GM23338 (cell line): Measurements from ENCODE around the gene S100B. TPM values are rescaled to one million over a fixed set of nuclear protein-coding genes. Genes with fewer than 3 reads are reported as not detected.

Experiments used
- ATAC-seq: fragments of 200-7000 bp; cut with Tn5 transposase; 3 replicates; pipeline ENCODE4 v1.9.1; 2020
- DNase-seq: peaks from one replicate; pipeline ENCODE4 v3.0.0-alpha.2; 2015; ENCODE audit warnings: low spot score
- H2AFZ ChIP-seq: fragments of 200-600 bp; sonication (generic); 2 replicates; pipeline ENCODE4 v1.8.0; 2016; ENCODE audit warnings: antibody characterized with exemption, mild to moderate bottlenecking, moderate library complexity
- H3F3A ChIP-seq: fragments of 200-600 bp; sonication (generic); replicated peaks from 2 replicates; pipeline ENCODE4 v1.8.0; 2017; ENCODE audit warnings: antibody characterized with exemption, mixed run types, low read depth
- H3K27ac ChIP-seq: fragments of 200-600 bp; sonication (generic); 2 replicates; pipeline ENCODE4 v1.6.1; 2016; ENCODE audit warnings: low read depth
- H3K27me3 ChIP-seq: fragments of 200-600 bp; sonication (generic); 2 replicates; pipeline ENCODE4 v1.8.0; 2016; ENCODE audit warnings: mild to moderate bottlenecking, mixed run types, moderate library complexity; ENCODE audit not compliant: insufficient read depth
- H3K36me3 ChIP-seq: fragments of 200-600 bp; sonication (generic); 2 replicates; pipeline ENCODE4 v1.8.0; 2016; ENCODE audit warnings: mild to moderate bottlenecking; ENCODE audit not compliant: insufficient read depth
- H3K4me1 ChIP-seq: fragments of 200-600 bp; sonication (generic); 2 replicates; pipeline ENCODE4 v1.8.0; 2016; ENCODE audit warnings: mild to moderate bottlenecking, moderate library complexity; ENCODE audit not compliant: insufficient read depth
- H3K4me2 ChIP-seq: fragments of 200-600 bp; sonication (generic); 2 replicates; pipeline ENCODE4 v1.7.1; 2017; ENCODE audit warnings: mixed run types
- H3K4me3 ChIP-seq: fragments of 200-600 bp; sonication (generic); 2 replicates; pipeline ENCODE4 v1.6.1; 2016; ENCODE audit warnings: mixed run types
- H3K79me2 ChIP-seq: fragments of 200-600 bp; sonication (generic); replicated peaks from 2 replicates; pipeline ENCODE4 v1.8.0; 2017; ENCODE audit warnings: mild to moderate bottlenecking; ENCODE audit not compliant: insufficient read depth
- H3K9me2 ChIP-seq: fragments of 200-600 bp; sonication (generic); 2 replicates; pipeline ENCODE4 v1.8.0; 2017; ENCODE audit not compliant: insufficient read depth
- H4K20me1 ChIP-seq: fragments of 200-600 bp; sonication (generic); replicated peaks from 2 replicates; pipeline ENCODE4 v1.8.0; 2017; ENCODE audit warnings: mild to moderate bottlenecking; ENCODE audit not compliant: insufficient read depth
- H3K27ac Mint-ChIP-seq: 2 replicates; pipeline ENCODE4 v1.8.0; 2020; ENCODE audit warnings: inconsistent platforms, mild to moderate bottlenecking, moderate library complexity, mixed read lengths
- H3K27me3 Mint-ChIP-seq: 3 replicates; pipeline ENCODE4 v1.8.0; 2022; ENCODE audit warnings: low read depth, mild to moderate bottlenecking, moderate library complexity, mixed read lengths, inconsistent platforms; ENCODE audit not compliant: insufficient read depth, poor library complexity
- H3K36me3 Mint-ChIP-seq: 3 replicates; pipeline ENCODE4 v1.8.0; 2021; ENCODE audit warnings: low read depth, mild to moderate bottlenecking, inconsistent platforms, moderate library complexity, mixed read lengths
- H3K4me1 Mint-ChIP-seq: 3 replicates; pipeline ENCODE4 v1.8.0; 2020; ENCODE audit warnings: mild to moderate bottlenecking, inconsistent platforms, mixed read lengths
- H3K4me3 Mint-ChIP-seq: 3 replicates; pipeline ENCODE4 v1.8.0; 2021; ENCODE audit warnings: moderate library complexity, mild to moderate bottlenecking, inconsistent platforms, mixed read lengths
- H3K9me3 Mint-ChIP-seq: 3 replicates; pipeline ENCODE4 v1.8.0; 2020; ENCODE audit warnings: moderate library complexity, mild to moderate bottlenecking, inconsistent platforms, mixed read lengths
- CREB1 ChIP-seq: fragments of 250-450 bp; sonication (Bioruptor Pico); IDR thresholded peaks from 2 replicates; pipeline ENCODE4 v1.5.0; 2020; ENCODE audit warnings: low read depth, mild to moderate bottlenecking, moderate library complexity
- CTCF ChIP-seq, 2 experiments: fragments of 200-600 bp in 1 of 2; sonication (generic) in 1 of 2; conservative IDR thresholded peaks; 2 replicates each; pipeline versions ENCODE4 v1.5.1 to v1.6.1; 2016 to 2017; ENCODE audit warnings: antibody characterized with exemption in 2 of 2, low read depth in 2 of 2, mild to moderate bottlenecking in 2 of 2, moderate library complexity in 1 of 2
- ZNF114 ChIP-seq: fragments of 250-450 bp; sonication (Bioruptor Pico); IDR thresholded peaks from 2 replicates; pipeline ENCODE4 v1.5.0; 2020; ENCODE audit warnings: mild to moderate bottlenecking, moderate library complexity
- ZNF331 ChIP-seq: fragments of 250-450 bp; sonication (Bioruptor Pico); IDR thresholded peaks from 2 replicates; pipeline ENCODE4 v1.5.0; 2020; ENCODE audit warnings: low read depth, mild to moderate bottlenecking, moderate library complexity
- ZNF462 ChIP-seq: fragments of 250-450 bp; sonication (Bioruptor Pico); IDR thresholded peaks from 2 replicates; pipeline ENCODE4 v1.5.0; 2020; ENCODE audit warnings: mild to moderate bottlenecking, moderate library complexity
- polyA plus RNA-seq: library from polyadenylated mRNA; unstranded; fragments of >200 nt; fragmentation: Nextera tagmentation; extraction: Ambion mirVana; gene quantifications from 2 replicates; pipeline ENCODE4 v1.2.1, GENCODE V29; 2016
- total RNA-seq: library from RNA; depleted of rRNA; stranded (reverse); fragments of >200 nt; shearing (Covaris generic); gene quantifications from 2 replicates; pipeline ENCODE4 v1.2.3, GENCODE V29; 2014

Gene S100B
- total and polyA plus RNA-seq, 2 experiments from 2014 or later = 0.97 to 1.5 TPM

- Histone ChIP-seq H3K36me3 (no peaks in the 10 kb centered on the region), H4K20me1 (peaks cover 6% of the 10 kb centered on the region), H3K27me3 (no peaks in the 10 kb centered on the region), H3K4me2 (peak overlapping the region; percentile 79), H3K79me2 (peaks cover 35% of the 10 kb centered on the region), H3K9me2 (no peaks in the 10 kb centered on the region), H3K4me1 (peaks cover 27% of the 10 kb centered on the region), H3K27ac (peak overlapping the region; percentile 96), H2AFZ (no peak overlapping the region), H3K4me3 (peak overlapping the region; percentile 78), H3F3A (no peaks in the 10 kb centered on the region)
- peak overlapping the region; percentile 93 for H3K4me3 Mint-ChIP-seq
- H3K36me3 Mint-ChIP-seq = peaks cover 7% of the 10 kb centered on the region; the same call in 2 of the 3 replicates
- peak overlapping the region; percentile 99 for H3K27ac Mint-ChIP-seq
- H3K27me3 Mint-ChIP-seq = peaks cover 10% of the 10 kb centered on the region
- no peaks in the 10 kb centered on the region for H3K9me3 Mint-ChIP-seq
- TF ChIP-seq CREB1 (CRISPR knock-in tag) (peak; percentile 92), ZNF462 (CRISPR knock-in tag) (no peak), CTCF (conservative IDR thresholded peaks at IDR 0.05; ENCODE audit: low read depth in 2 of 2) (peak in 1 of 2 experiments; percentile 36; a peak in 2 of 4 replicates)
- DNase-seq = peak; percentile 95
- H3K4me1 Mint-ChIP-seq = peaks cover 25% of the 10 kb centered on the region
- ATAC-seq = peak; percentile 76
Observed at GRCh38 chr21:46634966-46635323, 30.1 kb upstream of the S100B start.

- peak overlapping the region; percentile 93 for H3K4me3 Mint-ChIP-seq
- H3K27me3 Mint-ChIP-seq = peaks cover 10% of the 10 kb centered on the region
- no peaks in the 10 kb centered on the region for H3K9me3 Mint-ChIP-seq
- DNase-seq (no peak), ATAC-seq (no peak)
- H3K4me1 Mint-ChIP-seq = peaks cover 25% of the 10 kb centered on the region
- Histone ChIP-seq H3K27ac (peak overlapping the region; percentile 96), H3K9me2 (no peaks in the 10 kb centered on the region), H3K36me3 (no peaks in the 10 kb centered on the region), H3K79me2 (peaks cover 32% of the 10 kb centered on the region), H4K20me1 (peaks cover 6% of the 10 kb centered on the region), H3K4me3 (peak overlapping the region; percentile 78), H3K4me1 (peaks cover 27% of the 10 kb centered on the region), H3K27me3 (no peaks in the 10 kb centered on the region), H2AFZ (0 out of 2 replicates have a peak overlapping the region, but pooled peaks have one; percentile 67), H3K4me2 (peak overlapping the region; percentile 79), H3F3A (no peaks in the 10 kb centered on the region)
- H3K36me3 Mint-ChIP-seq = peaks cover 4% of the 10 kb centered on the region; the same call in 1 of the 3 replicates
- H3K27ac Mint-ChIP-seq = peak overlapping the region; percentile 99
- TF ChIP-seq CREB1 (CRISPR knock-in tag) (no peak), ZNF331 (CRISPR knock-in tag) (no peak), ZNF114 (CRISPR knock-in tag) (no peak)
Observed at GRCh38 chr21:46634427-46634826, 29.5 kb upstream of the S100B start.
